Adipose tissue (tissue), 3 donors: Measurements from ENCODE around the gene PARL. TPM values are rescaled to one million over a fixed set of nuclear protein-coding genes. Genes with fewer than 3 reads are reported as not detected.
"Not testable (repeated sequence)": the region's sequence is repeated elsewhere in the genome, so short reads cannot be mapped to it uniquely, and the experiment has no call there.

ENCODE experiments used
- H3K27ac ChIP-seq: one replicate; pipeline ENCODE4 v1.5.1; 2013; ENCODE audit warnings: low read depth, low read length
- WGBS, 3 donors: extraction: QIAGEN DNeasy Blood & Tissue Kit; methylation state at CpG; one replicate each; pipeline ENCODE4 v1.1.7; 2013; 5-methylcytosine and 5-hydroxymethylcytosine counted together
- polyA plus RNA-seq, 3 donors: library from polyadenylated mRNA; stranded (reverse); fragments of 200-250 nt; gene quantifications; one replicate each; pipeline ENCODE4 v1.2.3, GENCODE V29; 2013
- donor health status: healthy with polysubstance abuse.
- donor health status: Bipolar disorder and iron deficiency.
- donor health status: healthy.

Gene PARL
- polyA plus RNA-seq, 3 donors, result 34.8 to 60.8 (median 47.5) TPM

GRCh38 chr3:183808355-183808754, 76.3 kb downstream of the PARL start:
- no peak overlapping the region for H3K27ac ChIP-seq
- WGBS, 3 donors, result 96% methylated on average over 11 of the region's 11 CpGs

- WGBS, 3 donors, result 94 to 98% (median 95%) methylated on average over 12 of the region's 12 CpGs
- no peak overlapping the region for H3K27ac ChIP-seq
Observed at GRCh38 chr3:183807881-183808280, 76.8 kb downstream of the PARL start.

GRCh38 chr3:183807209-183807728, 77.4 kb downstream of the PARL start:
- no peak overlapping the region for H3K27ac ChIP-seq
- WGBS, 3 donors, result 92 to 95% (median 93%) methylated on average over 12 of the region's 12 CpGs

GRCh38 chr3:183802989-183803388, 81.7 kb downstream of the PARL start:
- 73 to 85% (median 80%) methylated on average over 6 of the region's 6 CpGs for WGBS, 3 donors

GRCh38 chr3:183801601-183802000, 83.1 kb downstream of the PARL start:
- WGBS, 3 donors, result 88 to 91% (median 91%) methylated on average over 5 of the region's 5 CpGs
- H3K27ac ChIP-seq, result no peak overlapping the region

More at GRCh38 chr3:183802989-183803388, 81.7 kb downstream of the PARL start:
- H3K27ac ChIP-seq, result no peak overlapping the region

- no peak overlapping the region for H3K27ac ChIP-seq
- WGBS, 3 donors, result 83 to 92% (median 86%) methylated on average over 8 of the region's 8 CpGs
Observed at GRCh38 chr3:183800243-183800863, 84.3 kb downstream of the PARL start.

GRCh38 chr3:183799461-183799860, 85.2 kb downstream of the PARL start:
- no peak overlapping the region for H3K27ac ChIP-seq
- 94 to 98% (median 96%) methylated on average over 5 of the region's 5 CpGs for WGBS, 3 donors

GRCh38 chr3:183797996-183798395, 86.7 kb downstream of the PARL start:
- H3K27ac ChIP-seq, result no peak overlapping the region
- 85 to 94% (median 89%) methylated on average over 9 of the region's 9 CpGs for WGBS, 3 donors

GRCh38 chr3:183796372-183796771, 88.3 kb downstream of the PARL start:
- 88 to 98% (median 94%) methylated on average over 6 of the region's 6 CpGs for WGBS, 3 donors
- H3K27ac ChIP-seq, result no peak overlapping the region

GRCh38 chr3:183794452-183794851, 90.2 kb downstream of the PARL start:
- WGBS, 3 donors, result 95 to 98% (median 97%) methylated on average over 4 of the region's 4 CpGs
- no peak overlapping the region for H3K27ac ChIP-seq

- WGBS, 3 donors, result 86 to 96% (median 90%) methylated on average over 6 of the region's 6 CpGs
- no peak overlapping the region for H3K27ac ChIP-seq
Observed at GRCh38 chr3:183792976-183793375, 91.7 kb downstream of the PARL start.

GRCh38 chr3:183790700-183791099, 94.0 kb downstream of the PARL start:
- 93 to 96% (median 95%) methylated on average over 16 of the region's 16 CpGs for WGBS, 3 donors
- H3K27ac ChIP-seq, result no peak overlapping the region

- no peak overlapping the region for H3K27ac ChIP-seq
Observed at GRCh38 chr3:183789826-183790225, 94.9 kb downstream of the PARL start.

GRCh38 chr3:183784503-183784902, 100.2 kb downstream of the PARL start:
- 46 to 94% (median 53%) methylated on average over 10 of the region's 10 CpGs for WGBS, 3 donors
- H3K27ac ChIP-seq, result not testable (repeated sequence)

More at GRCh38 chr3:183789826-183790225, 94.9 kb downstream of the PARL start:
- WGBS, 3 donors, result 88 to 93% (median 93%) methylated on average over 4 of the region's 4 CpGs

GRCh38 chr3:183782576-183783276, 102.0 kb downstream of the PARL start:
- H3K27ac ChIP-seq, result no peak overlapping the region
- 72 to 76% (median 74%) methylated on average over 7 of the region's 7 CpGs for WGBS, 3 donors

- WGBS, 3 donors, result 94 to 98% (median 95%) methylated on average over 6 of the region's 6 CpGs
- no peak overlapping the region for H3K27ac ChIP-seq
Observed at GRCh38 chr3:183781246-183781645, 103.4 kb downstream of the PARL start.

- 62 to 91% (median 68%) methylated on average over 14 of the region's 14 CpGs for WGBS, 3 donors
- H3K27ac ChIP-seq, result no peak overlapping the region
Observed at GRCh38 chr3:183779896-183780465, 104.7 kb downstream of the PARL start.
